Kidney epithelial cell (primary cell): Measurements from ENCODE around the gene FAM200A. TPM values are rescaled to one million over a fixed set of nuclear protein-coding genes. Genes with fewer than 3 reads are reported as not detected.

ENCODE experiments used
- DNase-seq: peaks from one replicate; pipeline ENCODE4 v3.0.0-alpha.2; 2010; ENCODE audit warnings: low read depth
- H3K27me3 ChIP-seq: 2 replicates; pipeline ENCODE4 v1.6.0; 2011; ENCODE audit warnings: low read length; ENCODE audit not compliant: control insufficient read depth, insufficient read depth
- H3K36me3 ChIP-seq: 2 replicates; pipeline ENCODE4 v1.5.1; 2011; ENCODE audit warnings: low read length; ENCODE audit not compliant: control insufficient read depth, insufficient read depth
- H3K4me3 ChIP-seq: 2 replicates; pipeline ENCODE4 v1.5.1; 2011; ENCODE audit warnings: low read depth, mild to moderate bottlenecking, control low read depth, low read length
- total RNA-seq: library from RNA; depleted of rRNA; stranded (reverse); fragments of >200 nt; gene quantifications from 2 replicates; pipeline ENCODE4 v1.2.3, GENCODE V29; 2015
- TF ChIP-seq, protein P1 (sequence below): IDR thresholded peaks from 2 replicates; pipeline ENCODE4 v1.5.1; 2011; ENCODE audit warnings: mild to moderate bottlenecking, moderate library complexity, low read length, control low read depth, inconsistent platforms; ENCODE audit not compliant: insufficient read depth, poor library complexity, severe bottlenecking

FAM200A gene
- total RNA-seq, 1 donor from 2014 or later: 8.2 TPM

DNA sequence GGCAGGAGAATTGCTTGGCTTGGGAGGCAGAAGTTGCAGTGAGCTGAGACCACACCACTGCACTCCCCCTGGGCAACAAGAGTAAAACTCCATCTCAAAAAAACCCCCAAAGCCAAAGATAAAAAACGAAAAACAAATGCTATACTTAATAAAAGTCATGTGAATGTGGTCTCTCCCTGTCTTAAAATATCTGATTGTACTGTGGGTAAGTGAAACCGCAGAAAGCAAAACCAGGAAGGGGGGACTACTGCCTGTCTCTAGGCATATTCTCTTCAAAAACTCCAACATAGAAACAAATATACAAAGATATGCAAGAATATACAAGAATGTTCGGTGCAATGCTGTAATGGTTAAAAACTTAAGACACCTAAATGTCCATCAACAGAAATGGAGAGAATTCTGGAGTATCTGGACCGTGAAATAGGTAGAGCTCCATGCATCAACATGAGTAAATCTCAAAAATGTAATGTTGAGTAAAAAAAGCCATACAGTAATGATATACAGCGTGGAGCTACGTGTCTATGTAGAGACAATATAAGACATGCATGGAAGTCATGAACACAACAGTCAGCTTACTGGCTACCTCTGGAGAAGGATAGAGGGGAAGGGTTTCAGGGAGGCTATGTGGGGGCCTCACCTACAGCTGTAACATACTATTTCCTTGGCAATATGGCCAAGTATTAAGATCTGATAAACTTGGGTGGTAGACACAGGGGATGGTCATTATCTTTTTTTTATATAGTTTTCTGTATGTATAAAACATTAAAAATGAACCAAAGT, 54.0 kb downstream of the FAM200A start:
- no peaks in the 10 kb centered on the region for H3K27me3 ChIP-seq
- peaks cover 2% of the 10 kb centered on the region for H3K36me3 ChIP-seq
- H3K4me3 ChIP-seq: peak overlapping the region; percentile 97
- TF ChIP-seq, protein P1, sequence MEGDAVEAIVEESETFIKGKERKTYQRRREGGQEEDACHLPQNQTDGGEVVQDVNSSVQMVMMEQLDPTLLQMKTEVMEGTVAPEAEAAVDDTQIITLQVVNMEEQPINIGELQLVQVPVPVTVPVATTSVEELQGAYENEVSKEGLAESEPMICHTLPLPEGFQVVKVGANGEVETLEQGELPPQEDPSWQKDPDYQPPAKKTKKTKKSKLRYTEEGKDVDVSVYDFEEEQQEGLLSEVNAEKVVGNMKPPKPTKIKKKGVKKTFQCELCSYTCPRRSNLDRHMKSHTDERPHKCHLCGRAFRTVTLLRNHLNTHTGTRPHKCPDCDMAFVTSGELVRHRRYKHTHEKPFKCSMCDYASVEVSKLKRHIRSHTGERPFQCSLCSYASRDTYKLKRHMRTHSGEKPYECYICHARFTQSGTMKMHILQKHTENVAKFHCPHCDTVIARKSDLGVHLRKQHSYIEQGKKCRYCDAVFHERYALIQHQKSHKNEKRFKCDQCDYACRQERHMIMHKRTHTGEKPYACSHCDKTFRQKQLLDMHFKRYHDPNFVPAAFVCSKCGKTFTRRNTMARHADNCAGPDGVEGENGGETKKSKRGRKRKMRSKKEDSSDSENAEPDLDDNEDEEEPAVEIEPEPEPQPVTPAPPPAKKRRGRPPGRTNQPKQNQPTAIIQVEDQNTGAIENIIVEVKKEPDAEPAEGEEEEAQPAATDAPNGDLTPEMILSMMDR: no peak
- no peak for DNase-seq

Other genes with a start within 250 kb of the FAM200A start
- gene ARPC1A, start 226.2 kb downstream of the FAM200A start, total RNA-seq: 185 and 216 TPM in 2 replicates
- gene ARPC1B, start 177.4 kb downstream of the FAM200A start, total RNA-seq: 385 and 460 TPM in 2 replicates
- gene PDAP1, start 143.5 kb downstream of the FAM200A start, total RNA-seq: 123 and 133 TPM in 2 replicates
- gene BUD31, start 143.1 kb downstream of the FAM200A start, total RNA-seq: 146 and 153 TPM in 2 replicates
- gene PTCD1, start 113.3 kb downstream of the FAM200A start, total RNA-seq: 5.6 and 13.2 TPM in 2 replicates
- 31.7 and 38.4 TPM in 2 replicates for gene CPSF4, start 113.2 kb downstream of the FAM200A start, total RNA-seq
- gene ATP5MF, start 85.9 kb downstream of the FAM200A start, total RNA-seq: 1,123 and 1,863 TPM in 2 replicates
- 5.2 and 12.5 TPM in 2 replicates for gene ZNF789, start 79.2 kb downstream of the FAM200A start, total RNA-seq
- gene ZNF394, start 51.8 kb downstream of the FAM200A start, total RNA-seq: 15.2 and 25.9 TPM in 2 replicates
- gene ZKSCAN5, start 47.5 kb downstream of the FAM200A start, total RNA-seq: 10.0 and 11.5 TPM in 2 replicates
- gene ZNF655, start 6.5 kb upstream of the FAM200A start, total RNA-seq: 48.0 and 54.4 TPM in 2 replicates
- gene TMEM225B, start 46.2 kb upstream of the FAM200A start, total RNA-seq: 0.27 TPM in 1 of 2 replicates, not detected in the other
- 12.9 and 13.1 TPM in 2 replicates for gene ZSCAN25, start 64.8 kb upstream of the FAM200A start, total RNA-seq
- gene CYP3A5, start 127.9 kb upstream of the FAM200A start, total RNA-seq: 0.25 TPM in 1 of 2 replicates, not detected in the other
- not detected in 2 replicates for gene CYP3A7, start 183.1 kb upstream of the FAM200A start, total RNA-seq
- not detected in 2 replicates for gene CYP3A4, start 232.1 kb upstream of the FAM200A start, total RNA-seq